WTC11 (cell line): ENCODE data around the gene NGLY1.

Experiments
- CTCF ChIP-seq: fragments of 200-600 bp; IDR thresholded peaks from 2 replicates; pipeline ENCODE4 v1.8.0; 2022; ENCODE audit warnings: antibody characterized with exemption
- ETV6 ChIP-seq: sonication (generic); formaldehyde crosslinking; IDR thresholded peaks from 2 replicates; pipeline ENCODE4 v1.8.1; 2022; ENCODE audit warnings: mild to moderate bottlenecking, missing genetic modification reagents
- FOXP1 ChIP-seq: sonication (generic); formaldehyde crosslinking; IDR thresholded peaks from 2 replicates; pipeline ENCODE4 v1.8.0; 2022; ENCODE audit warnings: missing genetic modification reagents, mild to moderate bottlenecking, moderate library complexity, borderline replicate concordance
- IRF2 ChIP-seq: sonication (generic); formaldehyde crosslinking; IDR thresholded peaks from 2 replicates; pipeline ENCODE4 v1.8.0; 2022; ENCODE audit warnings: low read depth, missing genetic modification reagents, borderline replicate concordance
- NR2C2 ChIP-seq: sonication (generic); formaldehyde crosslinking; IDR thresholded peaks from 2 replicates; pipeline ENCODE4 v1.8.0; 2022; ENCODE audit warnings: mild to moderate bottlenecking, missing genetic modification reagents
- TCF7 ChIP-seq: sonication (generic); formaldehyde crosslinking; IDR thresholded peaks from 2 replicates; pipeline ENCODE4 v1.8.0; 2022; ENCODE audit warnings: mild to moderate bottlenecking, low read depth, missing genetic modification reagents, moderate library complexity
- ZNF138 ChIP-seq: sonication (generic); formaldehyde crosslinking; conservative IDR thresholded peaks from 2 replicates; pipeline ENCODE4 v1.8.1; 2022; ENCODE audit warnings: mild to moderate bottlenecking, moderate library complexity, missing genetic modification reagents
- ZNF423 ChIP-seq: fragments of 250-450 bp; sonication (Bioruptor Pico); IDR thresholded peaks from 2 replicates; pipeline ENCODE4 v2.1.2; 2022; ENCODE audit warnings: mild to moderate bottlenecking, moderate library complexity

- no peak for TF ChIP-seq FOXP1 (CRISPR knock-in tag)
- no peak for TF ChIP-seq CTCF
- TF ChIP-seq IRF2 (CRISPR knock-in tag), result no peak
- TF ChIP-seq TCF7 (CRISPR knock-in tag), result no peak
- TF ChIP-seq ETV6 (CRISPR knock-in tag), result no peak
- no peak for TF ChIP-seq ZNF138 (CRISPR knock-in tag)
- no peak for TF ChIP-seq NR2C2 (CRISPR knock-in tag)
- no peak for TF ChIP-seq ZNF423 (CRISPR knock-in tag)
Measured at GRCh38 chr3:25830373-25831280, 47.4 kb upstream of the NGLY1 start.
